CD8-positive, alpha-beta memory T cell (primary cell): ENCODE results near the gene MS4A5. TPM values are rescaled to one million over a fixed set of nuclear protein-coding genes. Genes with fewer than 3 reads are reported as not detected.

Experiments used
- CTCF ChIA-PET: fragments of 350-600 bp; sonication (Branson Sonifier 250); formaldehyde crosslinking; loops from one replicate; lab custom pipeline; 2021; ENCODE audit warnings: antibody characterized with exemption; lab: Charles Lee
- POLR2A ChIA-PET: fragments of 350-600 bp; sonication (Branson Sonifier 250); formaldehyde crosslinking; loops from one replicate; lab custom pipeline; 2021; ENCODE audit warnings: antibody characterized with exemption; lab: Charles Lee
- DNase-seq, 5 donors: peaks; one replicate each; pipeline versions ENCODE4 v3.0.0 to v3.0.0-alpha.2; 2020 to 2022; ENCODE audit warnings: mixed read lengths in 1 of 5
- H3K27ac ChIP-seq: one replicate; pipeline ENCODE4 v1.7.0; 2013; ENCODE audit warnings: low read depth, mild to moderate bottlenecking, low read length, moderate library complexity
- H3K27me3 ChIP-seq: 2 replicates; pipeline ENCODE4 v1.7.0; 2013; ENCODE audit warnings: low read length, mild to moderate bottlenecking; ENCODE audit not compliant: insufficient read depth, poor library complexity, severe bottlenecking
- H3K36me3 ChIP-seq: 2 replicates; pipeline ENCODE4 v1.7.0; 2013; ENCODE audit warnings: mild to moderate bottlenecking, low read length, moderate library complexity; ENCODE audit not compliant: insufficient read depth
- H3K4me1 ChIP-seq: 2 replicates; pipeline ENCODE4 v1.7.0; 2013; ENCODE audit warnings: mild to moderate bottlenecking, low read length, moderate library complexity; ENCODE audit not compliant: insufficient read depth
- H3K4me3 ChIP-seq: 2 replicates; pipeline ENCODE4 v1.7.0; 2013; ENCODE audit warnings: mild to moderate bottlenecking, low read length
- H3K9me3 ChIP-seq: 2 replicates; pipeline ENCODE4 v1.7.0; 2013; ENCODE audit warnings: mild to moderate bottlenecking, low read length
- H3K27ac Mint-ChIP-seq, 8 donors: one replicate each; pipeline ENCODE4 v1.8.0; 2020 to 2021; ENCODE audit warnings: mixed read lengths in 8 of 8, mild to moderate bottlenecking in 6 of 8, inconsistent platforms in 3 of 8, moderate library complexity in 3 of 8
- H3K27me3 Mint-ChIP-seq, 2 donors: one replicate each; pipeline ENCODE4 v1.8.0; 2020 to 2021; ENCODE audit warnings: mixed read lengths in 2 of 2, mild to moderate bottlenecking in 1 of 2, moderate library complexity in 1 of 2
- H3K36me3 Mint-ChIP-seq, 3 donors: one replicate each; pipeline ENCODE4 v1.8.0; 2020 to 2021; ENCODE audit warnings: mixed read lengths in 3 of 3, inconsistent platforms in 1 of 3, mild to moderate bottlenecking in 1 of 3
- H3K4me1 Mint-ChIP-seq, 3 donors: one replicate each; pipeline ENCODE4 v1.8.0; 2020 to 2021; ENCODE audit warnings: mixed read lengths in 3 of 3, inconsistent platforms in 1 of 3, mild to moderate bottlenecking in 1 of 3
- H3K4me3 Mint-ChIP-seq, 7 donors: one replicate each; pipeline ENCODE4 v1.8.0; 2020 to 2021; ENCODE audit warnings: mixed read lengths in 7 of 7, mild to moderate bottlenecking in 6 of 7, moderate library complexity in 4 of 7, inconsistent platforms in 2 of 7
- H3K9me3 Mint-ChIP-seq, 5 donors: one replicate each; pipeline ENCODE4 v1.8.0; 2020 to 2022; ENCODE audit warnings: mixed read lengths in 5 of 5, mild to moderate bottlenecking in 3 of 5, moderate library complexity in 2 of 5, inconsistent platforms in 1 of 5
- polyA plus RNA-seq: library from polyadenylated mRNA; unstranded; fragments of 300-500 nt; fragmentation: Illumina TruSeq; gene quantifications from one replicate; pipeline ENCODE4 v1.2.3, GENCODE V29; 2021
- total RNA-seq, 2 experiments: library from RNA; stranded (reverse); gene quantifications; one replicate each; pipeline ENCODE4 v1.2.3, GENCODE V29; 2021

Gene MS4A5
- total RNA-seq (not detected), polyA plus RNA-seq (not detected)

GRCh38 chr11:60429272-60429671, at the start of gene MS4A5:
MS4A5 (plus strand) TSS chr11:60429572; CDS start chr11:60429675, 103 bp downstream.
- Mint-ChIP-seq H3K4me3 (no peak within 1 kb of the TSS), H3K9me3 (no peaks in the 10 kb centered on the region), H3K27me3 (peaks cover 22 to 68% of the 10 kb centered on the region in 2 donors), H3K36me3 (peaks cover 0 to 2% (median 0%) of the 10 kb centered on the region in 3 donors), H3K4me1 (no peaks in the 10 kb centered on the region), H3K27ac (no peak within 1 kb of the TSS)
- Histone ChIP-seq H3K4me1 (no peaks in the 10 kb centered on the region), H3K36me3 (no peaks in the 10 kb centered on the region), H3K27ac (no peak within 1 kb of the TSS), H3K9me3 (no peaks in the 10 kb centered on the region), H3K4me3 (no peak within 1 kb of the TSS), H3K27me3 (peaks cover 7% of the 10 kb centered on the region)
- no peak for DNase-seq
- CTCF ChIA-PET = no interaction called here
- POLR2A ChIA-PET = no interaction called here

DNA sequence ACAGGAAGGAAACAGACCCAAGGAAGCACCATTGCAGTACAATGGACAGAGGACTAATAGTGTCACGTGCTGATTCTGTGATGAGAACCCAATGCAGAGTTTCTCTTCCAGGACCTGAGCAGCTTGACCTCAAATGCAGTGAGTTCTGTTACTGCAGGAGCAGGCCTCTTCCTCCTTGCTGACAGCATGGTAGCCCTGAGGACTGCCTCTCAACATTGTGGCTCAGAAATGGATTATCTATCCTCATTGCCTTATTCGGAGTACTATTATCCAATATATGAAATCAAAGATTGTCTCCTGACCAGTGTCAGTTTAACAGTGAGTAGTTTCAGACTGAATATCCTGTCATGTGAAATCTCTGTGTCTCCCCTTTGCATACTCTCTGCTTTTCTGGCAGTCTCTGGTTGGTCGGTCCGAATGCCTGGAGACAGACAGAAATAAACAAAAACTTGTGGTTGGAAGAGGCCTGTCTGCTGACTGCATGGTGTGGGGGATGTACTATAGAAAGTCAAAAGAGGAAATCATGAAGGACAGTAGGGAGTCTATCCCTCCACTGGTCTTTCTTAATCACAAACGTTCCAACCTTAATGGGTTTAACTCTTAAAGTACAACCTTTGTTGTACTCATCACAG, 40.0 kb upstream of the MS4A5 start:
- H3K36me3 ChIP-seq = no peaks in the 10 kb centered on the region
- POLR2A ChIA-PET = no interaction called here

GRCh38 chr11:60390419-60390818, 39.0 kb upstream of the MS4A5 start:
- Histone ChIP-seq H3K27me3 (no peaks in the 10 kb centered on the region), H3K9me3 (no peaks in the 10 kb centered on the region), H3K4me1 (no peaks in the 10 kb centered on the region), H3K27ac (no peak overlapping the region), H3K4me3 (no peak overlapping the region), H3K36me3 (no peaks in the 10 kb centered on the region)
- CTCF ChIA-PET = no interaction called here
- peaks cover 0 to 18% of the 10 kb centered on the region in 2 donors for H3K27me3 Mint-ChIP-seq
- H3K9me3 Mint-ChIP-seq = no peaks in the 10 kb centered on the region
- POLR2A ChIA-PET = no interaction called here
- no peak overlapping the region for H3K4me3 Mint-ChIP-seq
- no peaks in the 10 kb centered on the region for H3K4me1 Mint-ChIP-seq
- H3K27ac Mint-ChIP-seq = no peak overlapping the region
- DNase-seq = no peak
- H3K36me3 Mint-ChIP-seq = no peaks in the 10 kb centered on the region

More for the DNA sequence above, 40.0 kb upstream of the MS4A5 start:
- no peak for DNase-seq
- no peak overlapping the region for H3K4me3 Mint-ChIP-seq
- Histone ChIP-seq H3K4me1 (no peaks in the 10 kb centered on the region), H3K27ac (no peak overlapping the region), H3K9me3 (no peaks in the 10 kb centered on the region), H3K4me3 (no peak overlapping the region), H3K27me3 (no peaks in the 10 kb centered on the region)
- no peaks in the 10 kb centered on the region for H3K36me3 Mint-ChIP-seq
- no peaks in the 10 kb centered on the region for H3K4me1 Mint-ChIP-seq
- peaks cover 0 to 21% of the 10 kb centered on the region in 2 donors for H3K27me3 Mint-ChIP-seq
- H3K9me3 Mint-ChIP-seq = no peaks in the 10 kb centered on the region
- H3K27ac Mint-ChIP-seq = no peak overlapping the region
- CTCF ChIA-PET = no interaction called here

DNA sequence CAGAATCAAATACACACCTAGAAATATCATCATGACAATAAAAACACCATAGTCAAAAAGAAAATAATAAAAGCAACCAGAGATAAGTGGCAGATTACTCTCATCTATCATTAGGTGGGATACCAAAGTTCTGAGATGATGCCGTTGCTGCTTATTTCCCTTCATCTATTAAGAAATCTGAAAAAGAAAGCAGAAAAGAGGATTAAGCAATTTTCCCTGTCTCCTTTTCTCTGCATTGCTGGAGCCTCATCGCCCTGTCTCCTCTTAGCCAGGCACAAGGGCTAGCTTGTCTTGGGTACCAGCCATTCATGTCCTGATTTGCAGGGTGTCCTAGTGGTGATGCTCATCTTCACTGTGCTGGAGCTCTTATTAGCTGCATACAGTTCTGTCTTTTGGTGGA, 37.0 kb upstream of the MS4A5 start:
- CTCF ChIA-PET = no interaction called here
- Histone ChIP-seq H3K4me3 (no peak overlapping the region), H3K9me3 (no peaks in the 10 kb centered on the region), H3K36me3 (no peaks in the 10 kb centered on the region), H3K27me3 (no peaks in the 10 kb centered on the region), H3K4me1 (no peaks in the 10 kb centered on the region), H3K27ac (no peak overlapping the region)
- Mint-ChIP-seq H3K4me3 (no peak overlapping the region), H3K36me3 (no peaks in the 10 kb centered on the region), H3K4me1 (peaks cover 0 to 5% (median 3%) of the 10 kb centered on the region in 3 donors), H3K9me3 (no peaks in the 10 kb centered on the region), H3K27ac (no peak overlapping the region), H3K27me3 (peaks cover 0 to 11% of the 10 kb centered on the region in 2 donors)
- POLR2A ChIA-PET = no interaction called here
- no peak for DNase-seq

DNA sequence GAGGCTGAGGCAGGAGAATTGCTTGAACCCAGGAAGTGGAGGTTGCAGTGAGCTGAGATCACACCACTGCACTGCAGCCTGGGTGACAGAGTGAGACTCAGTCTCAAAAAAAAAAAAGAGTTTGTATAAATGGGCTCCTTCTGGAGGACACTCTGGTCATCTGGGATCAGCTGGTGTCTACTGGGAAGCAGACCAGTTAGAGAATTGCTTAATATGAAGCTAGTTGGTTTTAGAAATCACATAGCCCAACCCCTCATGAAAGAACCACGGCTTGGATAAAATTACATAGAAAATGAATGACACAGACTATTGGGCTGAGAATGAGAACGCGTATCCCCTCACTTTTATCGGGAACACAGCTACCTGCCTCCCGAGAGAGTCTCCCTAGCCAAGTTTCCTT, 36.4 kb upstream of the MS4A5 start:
- Mint-ChIP-seq H3K4me3 (no peak overlapping the region), H3K9me3 (no peaks in the 10 kb centered on the region), H3K36me3 (no peaks in the 10 kb centered on the region), H3K4me1 (peaks cover 0 to 5% (median 3%) of the 10 kb centered on the region in 3 donors), H3K27me3 (peaks cover 0 to 13% of the 10 kb centered on the region in 2 donors), H3K27ac (no peak overlapping the region)
- Histone ChIP-seq H3K27ac (no peak overlapping the region), H3K4me1 (no peaks in the 10 kb centered on the region), H3K9me3 (no peaks in the 10 kb centered on the region), H3K36me3 (no peaks in the 10 kb centered on the region), H3K27me3 (no peaks in the 10 kb centered on the region), H3K4me3 (no peak overlapping the region)
- CTCF ChIA-PET = no interaction called here
- no peak for DNase-seq
- POLR2A ChIA-PET = no interaction called here

DNA sequence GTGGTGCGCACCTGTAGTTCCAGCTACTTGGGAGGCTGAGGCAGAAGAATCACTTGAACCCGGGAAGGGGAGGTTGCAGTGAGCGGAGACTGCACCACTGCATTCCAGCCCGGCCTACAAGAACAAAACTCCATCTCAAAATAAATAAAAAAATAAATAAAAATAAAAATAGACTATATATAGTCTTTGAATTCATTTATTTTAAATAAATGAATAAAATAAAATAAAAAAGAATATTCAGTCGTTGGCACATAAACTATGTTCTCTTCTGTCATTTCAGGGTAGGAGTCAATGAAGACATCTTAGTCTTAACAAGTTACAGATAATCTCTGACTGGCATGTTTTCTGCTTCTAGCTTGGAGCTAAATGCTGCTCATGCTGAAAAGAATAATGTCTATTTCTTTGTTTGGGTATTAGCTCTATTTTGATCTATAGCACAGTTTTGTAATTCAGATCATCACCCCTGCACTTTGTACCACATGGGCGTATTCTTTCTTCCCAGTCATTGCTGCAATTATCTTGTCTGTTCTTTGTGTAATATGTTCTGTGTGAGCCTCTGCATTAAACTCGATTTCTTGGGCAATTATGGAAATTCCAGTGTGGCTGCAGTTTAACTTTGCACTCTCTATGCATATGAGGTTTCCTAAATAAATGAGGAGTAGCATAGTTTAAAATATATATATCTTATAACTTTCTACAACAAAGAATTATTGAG, 34.5 kb upstream of the MS4A5 start:
- no peak for DNase-seq
- Histone ChIP-seq H3K4me1 (no peaks in the 10 kb centered on the region), H3K27me3 (no peaks in the 10 kb centered on the region), H3K9me3 (no peaks in the 10 kb centered on the region), H3K27ac (no peak overlapping the region), H3K4me3 (no peak overlapping the region), H3K36me3 (no peaks in the 10 kb centered on the region)
- POLR2A ChIA-PET = no interaction called here
- H3K36me3 Mint-ChIP-seq = no peaks in the 10 kb centered on the region
- H3K4me1 Mint-ChIP-seq = peaks cover 0 to 5% (median 3%) of the 10 kb centered on the region in 3 donors
- peaks cover 0 to 9% of the 10 kb centered on the region in 2 donors for H3K27me3 Mint-ChIP-seq
- no peaks in the 10 kb centered on the region for H3K9me3 Mint-ChIP-seq
- no peak overlapping the region for H3K27ac Mint-ChIP-seq
- CTCF ChIA-PET = no interaction called here
- H3K4me3 Mint-ChIP-seq = no peak overlapping the region

DNA sequence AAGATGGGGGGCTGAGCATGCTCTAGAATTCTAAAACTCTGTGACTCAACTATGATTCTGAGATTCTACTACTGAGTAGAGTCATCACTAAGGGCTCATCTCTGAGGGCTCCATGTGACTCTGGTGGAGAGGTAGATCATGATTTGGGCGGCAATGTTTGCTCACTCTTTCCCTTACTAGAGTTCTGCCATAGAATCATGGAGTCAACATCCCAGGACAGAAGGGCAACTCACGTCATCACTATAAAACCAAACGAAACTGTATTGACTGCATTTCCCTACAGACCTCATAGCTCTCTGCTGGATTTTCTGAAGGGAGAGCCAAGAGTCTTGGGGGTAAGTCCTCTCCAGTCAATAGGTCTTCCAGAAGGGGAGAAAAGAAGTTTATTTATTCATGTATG, 33.0 kb upstream of the MS4A5 start, which contains the start of gene MS4A14:
TSS of gene MS4A14 (plus strand) at position 78 of the 400 bp plus-strand sequence. CDS start at position 198, 120 bp downstream.
- H3K4me3 ChIP-seq = no peak within 1 kb of the TSS
- Mint-ChIP-seq H3K9me3 (no peaks in the 10 kb centered on the region), H3K4me3 (no peak within 1 kb of the TSS), H3K4me1 (peaks cover 0 to 5% (median 3%) of the 10 kb centered on the region in 3 donors), H3K27me3 (peaks cover 0 to 6% of the 10 kb centered on the region in 2 donors), H3K36me3 (no peaks in the 10 kb centered on the region), H3K27ac (peak within 1 kb of the TSS in 1 of 8 donors; percentile 60)
- no peaks in the 10 kb centered on the region for H3K9me3 ChIP-seq
- no peaks in the 10 kb centered on the region for H3K36me3 ChIP-seq
- POLR2A ChIA-PET = no interaction called here
- DNase-seq = no peak
- H3K27me3 ChIP-seq = no peaks in the 10 kb centered on the region
- H3K27ac ChIP-seq = no peak within 1 kb of the TSS
- H3K4me1 ChIP-seq = no peaks in the 10 kb centered on the region
- CTCF ChIA-PET = no interaction called here

- H3K4me3 ChIP-seq = no peak overlapping the region
These were observed 32.6 kb upstream of the MS4A5 start for GRCh38 chr11:60396799-60397198.

More at GRCh38 chr11:60396799-60397198, 32.6 kb upstream of the MS4A5 start:
- no peaks in the 10 kb centered on the region for H3K27me3 ChIP-seq
- no peak for DNase-seq
- CTCF ChIA-PET = no interaction called here
- H3K27ac ChIP-seq = no peak overlapping the region
- Mint-ChIP-seq H3K9me3 (no peaks in the 10 kb centered on the region), H3K27me3 (peaks cover 0 to 6% of the 10 kb centered on the region in 2 donors), H3K4me3 (no peak overlapping the region), H3K27ac (peak overlapping the region in 1 of 8 donors; percentile 60), H3K4me1 (peaks cover 0 to 5% (median 3%) of the 10 kb centered on the region in 3 donors), H3K36me3 (no peaks in the 10 kb centered on the region)
- H3K9me3 ChIP-seq = no peaks in the 10 kb centered on the region
- no peaks in the 10 kb centered on the region for H3K4me1 ChIP-seq
- POLR2A ChIA-PET = no interaction called here
- no peaks in the 10 kb centered on the region for H3K36me3 ChIP-seq
